H1 (cell line): ENCODE data around the gene NAGLU. TPM values are rescaled to one million over a fixed set of nuclear protein-coding genes. Genes with fewer than 3 reads are reported as not detected.
"Not testable (repeated sequence)": the region's sequence is repeated elsewhere in the genome, so short reads cannot be mapped to it uniquely, and the experiment has no call there.

Experiments
- CTCF ChIA-PET: fragments of 300-600 bp; sonication (Branson Sonifier 250); formaldehyde crosslinking; loops from one replicate; lab custom pipeline; 2021; ENCODE audit not compliant: partially characterized antibody; lab: Charles Lee
- POLR2A ChIA-PET: fragments of 300-600 bp; sonication (Branson Sonifier 250); formaldehyde crosslinking; loops from one replicate; lab custom pipeline; 2021; ENCODE audit warnings: inconsistent platforms; ENCODE audit not compliant: partially characterized antibody; lab: Charles Lee
- DNase-seq, 2 experiments: peaks; one replicate each; pipeline versions ENCODE4 v3.0.0 to v3.0.0-alpha.2; 2010 to 2022; ENCODE audit warnings: low spot score in 2 of 2, low read depth in 1 of 2, mixed read lengths in 1 of 2
- FAIRE-seq: peaks from 2 replicates; lab custom pipeline; 2011; peaks lifted over from hg19 to GRCh38; lab: Jason Lieb, UNC
- H2AFZ ChIP-seq: 2 replicates; pipeline ENCODE4 v1.8.1; 2012; ENCODE audit warnings: low read length, inconsistent platforms
- H2AK5ac ChIP-seq: 2 replicates; pipeline ENCODE4 v1.6.1; 2013; ENCODE audit warnings: low read depth, low read length
- H2BK120ac ChIP-seq: replicated peaks from 2 replicates; pipeline ENCODE3; 2013; ENCODE audit warnings: low read depth, low read length, inconsistent platforms
- H2BK12ac ChIP-seq: 2 replicates; pipeline ENCODE4 v1.6.1; 2013; ENCODE audit warnings: low read depth, low read length
- H2BK15ac ChIP-seq: 2 replicates; pipeline ENCODE4 v1.6.1; 2013; ENCODE audit warnings: low read length
- H2BK20ac ChIP-seq: 2 replicates; pipeline ENCODE4 v1.6.1; 2013; ENCODE audit warnings: low read length
- H2BK5ac ChIP-seq: 2 replicates; pipeline ENCODE4 v1.6.1; 2013; ENCODE audit warnings: low read depth, low read length
- H3K14ac ChIP-seq: 2 replicates; pipeline ENCODE4 v1.6.1; 2013; ENCODE audit warnings: inconsistent platforms; ENCODE audit not compliant: insufficient read length
- H3K18ac ChIP-seq: 2 replicates; pipeline ENCODE4 v1.6.1; 2013; ENCODE audit warnings: low read length; ENCODE audit errors: extremely low read depth
- H3K23ac ChIP-seq: 2 replicates; pipeline ENCODE4 v1.6.1; 2013; ENCODE audit warnings: inconsistent platforms; ENCODE audit not compliant: insufficient read length
- H3K23me2 ChIP-seq: 2 replicates; pipeline ENCODE4 v1.6.1; 2013; ENCODE audit warnings: low read depth, low read length
- H3K27ac ChIP-seq: 2 replicates; pipeline ENCODE4 v1.6.1; 2011; ENCODE audit warnings: low read depth, low read length, inconsistent platforms
- H3K27me3 ChIP-seq, 4 experiments: replicated peaks in 1 of 4; 1 replicate in 1 of 4; 2 replicates in 3 of 4; pipeline versions ENCODE4 v1.6.1 to v1.8.1; 2011 to 2013; ENCODE audit warnings: low read length in 3 of 4, mild to moderate bottlenecking in 3 of 4, inconsistent platforms in 2 of 4, mixed read lengths in 2 of 4, moderate library complexity in 1 of 4; ENCODE audit not compliant: control insufficient read depth in 3 of 4, insufficient read depth in 3 of 4; ENCODE audit errors: extremely low read depth in 1 of 4
- H3K36me3 ChIP-seq, 4 experiments: 2 replicates each; pipeline versions ENCODE4 v1.6.1 to v1.8.1; 2011 to 2013; ENCODE audit warnings: mild to moderate bottlenecking in 4 of 4, low read length in 3 of 4, moderate library complexity in 2 of 4, control low read depth in 1 of 4, inconsistent platforms in 1 of 4; ENCODE audit not compliant: insufficient read depth in 4 of 4, control insufficient read depth in 2 of 4
- H3K4ac ChIP-seq: replicated peaks from 2 replicates; pipeline ENCODE3; 2013; ENCODE audit warnings: low read length, low read depth, mixed read lengths, inconsistent platforms; ENCODE audit not compliant: insufficient read length
- H3K4me1 ChIP-seq, 4 experiments: replicated peaks in 1 of 4; 1 replicate in 1 of 4; 2 replicates in 3 of 4; pipeline versions ENCODE4 v1.6.1 to v1.8.1; 2011 to 2013; ENCODE audit warnings: low read length in 3 of 4, inconsistent platforms in 2 of 4, mixed read lengths in 1 of 4; ENCODE audit not compliant: insufficient read depth in 4 of 4, control insufficient read depth in 3 of 4
- H3K4me2 ChIP-seq, 2 experiments: 2 replicates each; pipeline versions ENCODE4 v1.6.1 to v1.8.1; 2011 to 2013; ENCODE audit warnings: low read depth in 2 of 2, low read length in 2 of 2, control low read depth in 1 of 2, inconsistent platforms in 1 of 2, mild to moderate bottlenecking in 1 of 2; ENCODE audit not compliant: insufficient read depth in 1 of 2
- H3K4me3 ChIP-seq, 4 experiments: fragments of 200-600, 300-600 bp in 1 of 4; sonication (generic), shearing (Covaris generic), sonication (Bioruptor Twin) in 1 of 4; 2 replicates each; pipeline versions ENCODE4 v1.5.1 to v1.8.1; 2011 to 2016; ENCODE audit warnings: low read length in 4 of 4, low read depth in 3 of 4, control low read depth in 2 of 4, inconsistent platforms in 2 of 4, mild to moderate bottlenecking in 2 of 4, mixed read lengths in 1 of 4, moderate library complexity in 1 of 4; ENCODE audit not compliant: insufficient read depth in 2 of 4; ENCODE audit errors: extremely low read depth in 1 of 4
- H3K56ac ChIP-seq: replicated peaks from 2 replicates; pipeline ENCODE3; 2013; ENCODE audit warnings: low read depth, mild to moderate bottlenecking, mixed read lengths, low read length, inconsistent platforms; ENCODE audit not compliant: insufficient read length
- H3K79me1 ChIP-seq: 2 replicates; pipeline ENCODE4 v1.6.1; 2013; ENCODE audit warnings: low read depth, low read length, control low read depth
- H3K79me2 ChIP-seq, 2 experiments: 2 replicates each; pipeline versions ENCODE4 v1.6.1 to v1.8.1; 2012 to 2013; ENCODE audit warnings: low read length in 2 of 2, mild to moderate bottlenecking in 2 of 2, inconsistent platforms in 1 of 2; ENCODE audit not compliant: insufficient read depth in 2 of 2, control insufficient read depth in 1 of 2
- H3K9ac ChIP-seq, 4 experiments: replicated peaks in 1 of 4; 1 replicate in 1 of 4; 2 replicates in 3 of 4; pipeline versions ENCODE4 v1.6.1 to v1.8.1; 2011 to 2013; ENCODE audit warnings: low read depth in 3 of 4, low read length in 3 of 4, control low read depth in 2 of 4, mild to moderate bottlenecking in 2 of 4, moderate library complexity in 2 of 4, inconsistent platforms in 1 of 4; ENCODE audit errors: extremely low read depth in 1 of 4
- H3K9me3 ChIP-seq, 2 experiments: 2 replicates each; pipeline versions ENCODE4 v1.6.1 to v1.8.1; 2012 to 2013; ENCODE audit warnings: mild to moderate bottlenecking in 2 of 2, moderate library complexity in 2 of 2, control low read depth in 1 of 2, inconsistent platforms in 1 of 2, low read depth in 1 of 2, low read length in 1 of 2, mixed read lengths in 1 of 2; ENCODE audit not compliant: insufficient read depth in 2 of 2
- H4K20me1 ChIP-seq, 2 experiments: replicated peaks in 1 of 2; 2 replicates each; pipeline versions ENCODE3 to v1.8.1; 2011 to 2013; ENCODE audit warnings: inconsistent platforms in 2 of 2, low read length in 2 of 2, mild to moderate bottlenecking in 1 of 2; ENCODE audit not compliant: insufficient read depth in 2 of 2, control insufficient read depth in 1 of 2
- H4K5ac ChIP-seq: 2 replicates; pipeline ENCODE4 v1.6.1; 2013; ENCODE audit warnings: low read length, low read depth, mixed read lengths, inconsistent platforms; ENCODE audit not compliant: insufficient read length
- H4K8ac ChIP-seq: 2 replicates; pipeline ENCODE4 v1.8.0; 2013; ENCODE audit warnings: mild to moderate bottlenecking, moderate library complexity, low read length, inconsistent platforms; ENCODE audit not compliant: insufficient read depth; ENCODE audit errors: extremely low read depth
- H4K91ac ChIP-seq: replicated peaks from 2 replicates; pipeline ENCODE3; 2013; ENCODE audit warnings: low read length, mixed read lengths, inconsistent platforms; ENCODE audit not compliant: insufficient read length
- WGBS, 2 experiments: shearing (Covaris generic) in 1 of 2; methylation state at CpG; one replicate each; pipeline versions ENCODE4 v1.1.6 to v1.1.7; 2013 to 2015; ENCODE audit warnings: low lambda C conversion rate in 2 of 2, mixed read lengths in 2 of 2, inconsistent platforms in 1 of 2, low coverage in 1 of 2, missing lambda C conversion rate in 1 of 2; ENCODE audit not compliant: insufficient replicate concordance in 2 of 2, insufficient coverage in 1 of 2, insufficient read length in 1 of 2; ENCODE audit errors: extremely low coverage in 1 of 2, missing lambda C conversion rate in 1 of 2; 5-methylcytosine and 5-hydroxymethylcytosine counted together
- polyA plus RNA-seq, 7 experiments: library from polyadenylated mRNA; depleted of rRNA in 3 of 7; stranded (reverse) in 5 of 7; unstranded in 2 of 7; fragments of >200 nt in 5 of 7; fragments of 200-250 nt in 2 of 7; gene quantifications; 1 replicate in 5 of 7; 2 replicates in 1 of 7; 4 replicates in 1 of 7; pipeline versions ENCODE4 v1.2.1 to v1.2.3, GENCODE V29; 2011 to 2013; ENCODE audit warnings: missing spikeins in 2 of 7, mixed read lengths in 2 of 7
- total RNA-seq: library from RNA; stranded (reverse); fragmentation: NEBNext Ultra II Directional; extraction: Animal tissue kit (Norgen Biotek cat#: 25700); gene quantifications from 2 replicates; pipeline ENCODE4 v1.2.1, GENCODE V29; 2021
- TF ChIP-seq, protein P1 (sequence below), 3 experiments: IDR thresholded peaks; 1 replicate in 2 of 3; 2 replicates in 1 of 3; pipeline versions ENCODE4 v1.5.1 to v1.6.1; 2011; ENCODE audit warnings: low read length in 3 of 3, mild to moderate bottlenecking in 3 of 3, inconsistent platforms in 2 of 3, low read depth in 1 of 3, moderate library complexity in 1 of 3; ENCODE audit not compliant: insufficient read depth in 1 of 3; ENCODE audit errors: control extremely low read depth in 1 of 3

The NAGLU gene
- total and polyA plus RNA-seq, 2 of the 8 experiments (the other 6 are each of a cell fraction or from before 2014, with no cell fraction given) = 21.3 to 21.6 TPM

DNA sequence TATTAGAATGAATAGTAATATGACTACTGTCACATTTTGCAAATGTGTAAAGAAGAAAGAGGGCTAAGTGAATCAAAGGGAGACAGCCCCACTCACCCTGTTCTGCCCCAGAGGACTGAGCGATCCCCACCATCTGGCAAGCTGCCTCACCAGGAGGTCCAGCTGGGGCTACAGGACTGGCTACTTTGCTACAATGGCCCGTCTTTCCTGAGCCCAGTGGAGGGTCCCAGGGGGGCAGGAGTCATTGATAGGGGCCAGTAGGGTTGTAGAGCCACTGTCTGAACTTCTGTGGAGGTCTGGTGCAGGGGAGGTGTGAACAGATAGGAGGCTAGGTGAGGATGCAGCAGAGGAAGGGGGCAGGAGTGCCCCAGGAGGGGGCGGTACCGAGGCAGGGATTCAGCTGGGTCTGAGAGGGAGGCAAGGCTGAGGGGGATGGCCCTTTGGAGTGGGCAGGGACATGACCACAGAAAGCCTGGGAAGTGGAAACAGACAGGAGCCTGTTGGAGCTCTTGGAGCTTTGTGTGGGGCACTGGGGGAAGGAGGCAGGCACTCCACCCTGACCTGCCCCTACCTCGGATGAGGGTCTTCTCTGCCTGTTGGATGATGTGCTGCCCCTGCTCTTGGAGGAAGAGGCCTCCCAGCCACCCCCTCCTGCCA lies 20.0 kb downstream of the NAGLU start:
- not testable (repeated sequence) for H3K4me2 ChIP-seq, H3K4me3 ChIP-seq
- POLR2A ChIA-PET = interaction anchor here (0.9 kb wide), 1 partner anchor 17 kb away, joined by 3 read pairs; no protein-coding TSS in a partner anchor

More for the DNA sequence above, 20.0 kb downstream of the NAGLU start:
- H3K36me3 ChIP-seq, H3K4me1 ChIP-seq, H3K79me1 ChIP-seq, H2AK5ac ChIP-seq, H4K91ac ChIP-seq, H4K8ac ChIP-seq, H2BK120ac ChIP-seq, CTCF ChIA-PET, H2BK20ac ChIP-seq, H3K18ac ChIP-seq, H3K23me2 ChIP-seq, H3K9me3 ChIP-seq, H3K56ac ChIP-seq, H3K23ac ChIP-seq, H3K79me2 ChIP-seq, H2AFZ ChIP-seq, H3K14ac ChIP-seq, H3K27me3 ChIP-seq, H4K5ac ChIP-seq, H4K20me1 ChIP-seq, H2BK12ac ChIP-seq, H3K27ac ChIP-seq, H2BK5ac ChIP-seq, H2BK15ac ChIP-seq, H3K4ac ChIP-seq, H3K9ac ChIP-seq: not testable (repeated sequence)
- FAIRE-seq (peak; percentile 87), DNase-seq (peak in 1 of 2 experiments; percentile 80)
- 42% methylated on average over 5 of the region's 5 CpGs; no CpG with 5 or more reads in 1 of the 2 experiments for WGBS, 2 experiments
- TF ChIP-seq, protein P1, sequence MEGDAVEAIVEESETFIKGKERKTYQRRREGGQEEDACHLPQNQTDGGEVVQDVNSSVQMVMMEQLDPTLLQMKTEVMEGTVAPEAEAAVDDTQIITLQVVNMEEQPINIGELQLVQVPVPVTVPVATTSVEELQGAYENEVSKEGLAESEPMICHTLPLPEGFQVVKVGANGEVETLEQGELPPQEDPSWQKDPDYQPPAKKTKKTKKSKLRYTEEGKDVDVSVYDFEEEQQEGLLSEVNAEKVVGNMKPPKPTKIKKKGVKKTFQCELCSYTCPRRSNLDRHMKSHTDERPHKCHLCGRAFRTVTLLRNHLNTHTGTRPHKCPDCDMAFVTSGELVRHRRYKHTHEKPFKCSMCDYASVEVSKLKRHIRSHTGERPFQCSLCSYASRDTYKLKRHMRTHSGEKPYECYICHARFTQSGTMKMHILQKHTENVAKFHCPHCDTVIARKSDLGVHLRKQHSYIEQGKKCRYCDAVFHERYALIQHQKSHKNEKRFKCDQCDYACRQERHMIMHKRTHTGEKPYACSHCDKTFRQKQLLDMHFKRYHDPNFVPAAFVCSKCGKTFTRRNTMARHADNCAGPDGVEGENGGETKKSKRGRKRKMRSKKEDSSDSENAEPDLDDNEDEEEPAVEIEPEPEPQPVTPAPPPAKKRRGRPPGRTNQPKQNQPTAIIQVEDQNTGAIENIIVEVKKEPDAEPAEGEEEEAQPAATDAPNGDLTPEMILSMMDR (IDR thresholded peaks at IDR 0.05; ENCODE audit: control extremely low read depth in 1 of 3, insufficient read depth in 1 of 3, low read depth in 1 of 3, low read length in 3 of 3) = peak; percentile 4 to 37 (median 8); a peak in 2 of 4 replicates
